HG03565 (cell line): Measurements from ENCODE around the gene DLGAP3.
"Not testable (repeated sequence)": the region's sequence is repeated elsewhere in the genome, so short reads cannot be mapped to it uniquely, and the experiment has no call there.

Experiments
- ATAC-seq: cut with Tn5 transposase; IDR thresholded peaks from one replicate; pipeline ENCODE4 v1.9.1; 2021; ENCODE audit warnings: mild to moderate bottlenecking, moderate library complexity; ENCODE audit not compliant: unreplicated experiment

DLGAP3 gene

GRCh38 chr1:34842073-34842472 is 87.4 kb downstream of the DLGAP3 start:
- ATAC-seq, result no peak

GRCh38 chr1:34840426-34840825 is 89.0 kb downstream of the DLGAP3 start:
- ATAC-seq, result no peak

- ATAC-seq, result no peak
Measured at GRCh38 chr1:34839526-34840305, 89.7 kb downstream of the DLGAP3 start.

- ATAC-seq, result no peak
Measured at GRCh38 chr1:34833711-34834110, 95.7 kb downstream of the DLGAP3 start.

- ATAC-seq, result no peak
Measured at GRCh38 chr1:34831721-34832246, 97.7 kb downstream of the DLGAP3 start.

GRCh38 chr1:34829250-34829649 is 100.2 kb downstream of the DLGAP3 start:
- no peak for ATAC-seq

DNA sequence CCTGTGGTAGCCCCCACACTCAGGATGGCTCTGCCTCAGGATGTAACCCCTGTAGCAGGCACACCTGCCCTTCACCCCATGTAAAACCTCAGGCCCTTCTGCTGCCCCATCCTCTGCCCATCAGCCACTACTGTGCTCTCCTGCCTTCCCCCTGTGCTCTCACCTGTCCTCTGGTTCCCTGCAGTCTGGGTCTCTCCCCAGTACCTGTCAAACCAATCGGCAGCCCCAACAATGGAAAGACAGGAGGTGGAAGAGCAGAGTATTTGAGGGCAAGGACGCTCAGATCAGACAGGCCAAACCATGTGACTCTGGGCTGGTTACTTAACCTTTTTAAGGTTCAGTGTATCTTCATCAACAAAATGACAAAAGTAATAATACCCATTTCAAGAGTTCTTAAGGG is 100.8 kb downstream of the DLGAP3 start:
- ATAC-seq, result no peak

DNA sequence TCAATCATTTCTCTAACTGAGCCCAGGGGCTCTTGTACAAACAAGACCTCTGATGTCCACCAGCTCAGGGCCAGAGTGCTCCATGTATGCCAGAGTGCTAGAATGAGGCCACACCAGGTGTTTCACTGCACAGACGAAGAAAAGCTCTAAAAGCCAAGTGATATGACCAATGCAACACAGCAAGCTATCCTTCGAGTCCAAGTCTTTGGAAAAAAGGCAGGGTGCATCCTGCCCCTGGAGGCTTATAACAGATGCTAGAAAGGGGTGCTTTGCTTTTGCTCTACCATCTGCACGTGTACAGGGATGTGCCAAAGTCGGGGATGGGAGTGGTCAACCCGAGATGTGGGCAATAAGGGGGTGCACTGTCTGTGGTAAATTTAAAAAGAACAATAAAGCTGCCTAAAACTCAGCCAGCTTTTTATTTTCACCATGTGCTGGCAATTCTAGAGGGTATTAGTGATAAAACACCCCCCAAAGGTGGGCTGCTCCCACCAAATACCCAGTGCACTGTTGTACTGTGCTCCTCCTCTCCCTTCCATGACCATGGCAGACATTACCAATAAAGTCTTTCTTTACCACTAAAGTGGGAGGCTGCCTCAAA is 102.0 kb downstream of the DLGAP3 start:
- no peak for ATAC-seq

GRCh38 chr1:34825455-34826091 is 103.9 kb downstream of the DLGAP3 start:
- no peak for ATAC-seq

DNA sequence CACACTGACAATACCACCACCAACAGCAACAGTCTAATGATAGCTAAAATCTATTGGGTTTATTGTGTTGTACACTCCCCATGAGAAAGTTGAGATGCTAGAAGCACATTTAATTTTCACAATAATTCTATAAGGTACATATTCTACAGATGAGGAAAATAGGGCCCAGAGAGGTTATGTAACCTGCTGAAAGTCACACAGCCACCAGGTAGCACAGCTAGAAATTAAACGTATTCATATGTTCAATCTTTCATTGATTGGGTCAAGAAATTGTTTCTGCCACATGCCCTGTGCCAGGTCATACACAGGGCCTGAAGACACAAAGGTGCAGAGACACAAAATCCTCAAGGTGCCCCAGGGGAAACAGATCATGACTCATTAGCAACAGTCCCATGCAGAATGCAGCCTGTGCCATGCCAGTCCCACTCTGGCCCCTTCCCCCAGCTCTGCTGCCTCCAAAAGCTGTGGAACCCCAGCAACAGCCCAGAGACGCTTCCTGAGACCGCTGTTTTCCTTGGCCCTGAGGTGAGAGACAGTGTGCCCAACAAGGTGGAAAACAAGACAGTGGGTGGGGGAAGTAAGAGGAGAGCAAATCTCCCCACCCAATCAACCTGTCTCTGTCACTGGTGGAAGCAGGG is 104.5 kb downstream of the DLGAP3 start:
- no peak for ATAC-seq

- no peak for ATAC-seq
Measured at GRCh38 chr1:34822202-34822601, 107.2 kb downstream of the DLGAP3 start.

DNA sequence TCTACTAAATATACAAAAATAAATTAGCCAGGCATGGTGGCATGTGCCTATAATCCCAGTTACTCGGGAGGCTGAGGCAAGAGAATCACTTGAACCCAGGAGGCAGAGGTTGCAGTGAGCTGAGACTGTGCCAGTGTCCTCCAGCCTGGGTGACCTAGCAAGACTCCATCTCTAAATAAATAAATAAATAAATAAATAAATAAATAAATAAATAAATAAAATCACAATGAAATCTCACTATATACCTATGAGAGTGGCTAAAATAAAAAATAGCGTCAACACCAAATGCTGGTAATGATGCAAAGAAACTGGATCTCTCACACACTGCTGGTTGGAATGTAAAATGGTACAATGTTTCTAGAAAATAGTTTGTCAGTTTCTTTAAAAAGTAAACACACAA is 110.6 kb downstream of the DLGAP3 start:
- not testable (repeated sequence) for ATAC-seq

DNA sequence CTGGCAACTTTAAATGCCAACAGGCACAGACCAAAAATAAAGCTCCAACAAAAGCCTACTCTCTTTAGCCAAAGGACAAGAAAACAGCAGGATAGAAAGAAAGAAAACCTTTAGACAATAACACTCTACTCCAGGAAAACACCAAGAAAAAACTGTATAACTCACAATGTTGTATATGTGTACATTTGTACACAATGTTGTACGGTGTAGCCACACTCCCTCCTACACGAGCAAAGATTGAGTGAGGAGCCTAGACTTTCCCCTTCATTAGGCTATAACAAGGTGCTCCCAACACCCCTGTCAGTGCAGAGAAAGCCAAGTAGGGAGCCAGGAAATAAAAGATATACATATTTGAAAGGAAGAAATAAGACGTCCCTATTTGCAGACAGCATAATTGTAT is 112.7 kb downstream of the DLGAP3 start:
- no peak for ATAC-seq

DNA sequence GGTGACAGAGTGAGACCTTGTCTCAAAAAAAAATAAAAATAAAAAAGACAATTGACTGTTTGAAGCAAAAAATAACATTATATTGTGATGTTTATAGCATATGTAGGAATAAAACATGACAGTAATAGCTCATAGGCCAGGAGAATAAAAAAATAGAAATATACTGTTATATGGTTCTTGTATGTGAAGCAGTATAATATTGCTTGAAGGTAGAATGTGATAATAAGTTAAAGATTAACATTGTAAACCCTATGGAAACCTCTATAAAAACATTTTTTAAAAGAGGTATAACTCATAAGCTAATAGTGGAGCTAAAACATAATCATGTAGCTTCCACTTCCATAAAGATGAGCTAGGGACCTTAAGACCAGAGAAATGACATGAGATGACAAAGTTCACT is 113.1 kb downstream of the DLGAP3 start:
- no peak for ATAC-seq
